Osteocyte (in vitro differentiated cells): ENCODE measurements around the gene SSBP2. TPM values are rescaled to one million over a fixed set of nuclear protein-coding genes. Genes with fewer than 3 reads are reported as not detected.

Experiments used
- DNase-seq: peaks from one replicate; pipeline ENCODE4 v3.0.0; 2021; ENCODE audit warnings: mixed read lengths; ENCODE audit not compliant: unreplicated experiment; ENCODE audit errors: extremely low spot score
- H3K27ac Mint-ChIP-seq: one replicate; pipeline ENCODE4 v1.8.0; 2021; ENCODE audit warnings: mild to moderate bottlenecking, mixed read lengths; ENCODE audit not compliant: unreplicated experiment
- H3K27me3 Mint-ChIP-seq: one replicate; pipeline ENCODE4 v1.8.0; 2021; ENCODE audit warnings: mixed read lengths; ENCODE audit not compliant: unreplicated experiment
- H3K36me3 Mint-ChIP-seq: one replicate; pipeline ENCODE4 v1.8.0; 2021; ENCODE audit warnings: mixed read lengths; ENCODE audit not compliant: unreplicated experiment
- H3K4me1 Mint-ChIP-seq: one replicate; pipeline ENCODE4 v1.8.0; 2021; ENCODE audit warnings: mixed read lengths; ENCODE audit not compliant: unreplicated experiment
- H3K4me3 Mint-ChIP-seq: one replicate; pipeline ENCODE4 v1.8.0; 2021; ENCODE audit warnings: mild to moderate bottlenecking, moderate library complexity, mixed read lengths; ENCODE audit not compliant: unreplicated experiment
- H3K9me3 Mint-ChIP-seq: one replicate; pipeline ENCODE4 v1.8.0; 2021; ENCODE audit warnings: mixed read lengths; ENCODE audit not compliant: unreplicated experiment
- total RNA-seq: library from RNA; stranded (reverse); gene quantifications from 2 replicates; pipeline ENCODE4 v1.2.1, GENCODE V29; 2021
- TF ChIP-seq, protein P1 (sequence below): fragments of 200-600 bp; sonication (generic); IDR thresholded peaks from 2 replicates; pipeline ENCODE4 v1.5.0; 2021; ENCODE audit warnings: antibody characterized with exemption, mild to moderate bottlenecking, moderate library complexity

SSBP2 gene
- total RNA-seq, 1 donor from 2014 or later: 62.1 TPM

DNA sequence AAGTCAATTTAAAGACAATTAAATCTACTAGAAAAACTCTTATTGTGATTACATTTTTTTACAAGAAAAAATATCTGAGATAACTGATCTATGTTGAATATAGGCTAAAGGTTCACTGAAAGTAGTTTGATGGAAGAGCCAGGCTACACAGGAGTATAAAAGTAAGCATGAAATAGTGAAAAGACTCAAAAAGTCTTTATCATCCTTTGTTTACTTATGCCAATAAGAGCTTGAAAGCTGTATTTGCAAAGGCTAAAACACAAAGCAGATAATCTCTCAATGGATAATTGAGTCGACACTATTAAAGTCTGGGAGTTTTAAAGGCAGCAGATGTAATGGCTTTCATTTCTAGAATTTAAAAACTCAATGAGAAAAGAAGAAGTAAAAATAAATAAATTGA, 42.0 kb downstream of the SSBP2 start:
- no peaks in the 10 kb centered on the region for H3K4me1 Mint-ChIP-seq
- TF ChIP-seq, protein P1, sequence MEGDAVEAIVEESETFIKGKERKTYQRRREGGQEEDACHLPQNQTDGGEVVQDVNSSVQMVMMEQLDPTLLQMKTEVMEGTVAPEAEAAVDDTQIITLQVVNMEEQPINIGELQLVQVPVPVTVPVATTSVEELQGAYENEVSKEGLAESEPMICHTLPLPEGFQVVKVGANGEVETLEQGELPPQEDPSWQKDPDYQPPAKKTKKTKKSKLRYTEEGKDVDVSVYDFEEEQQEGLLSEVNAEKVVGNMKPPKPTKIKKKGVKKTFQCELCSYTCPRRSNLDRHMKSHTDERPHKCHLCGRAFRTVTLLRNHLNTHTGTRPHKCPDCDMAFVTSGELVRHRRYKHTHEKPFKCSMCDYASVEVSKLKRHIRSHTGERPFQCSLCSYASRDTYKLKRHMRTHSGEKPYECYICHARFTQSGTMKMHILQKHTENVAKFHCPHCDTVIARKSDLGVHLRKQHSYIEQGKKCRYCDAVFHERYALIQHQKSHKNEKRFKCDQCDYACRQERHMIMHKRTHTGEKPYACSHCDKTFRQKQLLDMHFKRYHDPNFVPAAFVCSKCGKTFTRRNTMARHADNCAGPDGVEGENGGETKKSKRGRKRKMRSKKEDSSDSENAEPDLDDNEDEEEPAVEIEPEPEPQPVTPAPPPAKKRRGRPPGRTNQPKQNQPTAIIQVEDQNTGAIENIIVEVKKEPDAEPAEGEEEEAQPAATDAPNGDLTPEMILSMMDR: no peak
- DNase-seq: no peak
- H3K4me3 Mint-ChIP-seq: no peak overlapping the region
- no peak overlapping the region for H3K27ac Mint-ChIP-seq
- H3K9me3 Mint-ChIP-seq: no peaks in the 10 kb centered on the region
- H3K27me3 Mint-ChIP-seq: no peaks in the 10 kb centered on the region
- peaks cover 14% of the 10 kb centered on the region for H3K36me3 Mint-ChIP-seq

DNA sequence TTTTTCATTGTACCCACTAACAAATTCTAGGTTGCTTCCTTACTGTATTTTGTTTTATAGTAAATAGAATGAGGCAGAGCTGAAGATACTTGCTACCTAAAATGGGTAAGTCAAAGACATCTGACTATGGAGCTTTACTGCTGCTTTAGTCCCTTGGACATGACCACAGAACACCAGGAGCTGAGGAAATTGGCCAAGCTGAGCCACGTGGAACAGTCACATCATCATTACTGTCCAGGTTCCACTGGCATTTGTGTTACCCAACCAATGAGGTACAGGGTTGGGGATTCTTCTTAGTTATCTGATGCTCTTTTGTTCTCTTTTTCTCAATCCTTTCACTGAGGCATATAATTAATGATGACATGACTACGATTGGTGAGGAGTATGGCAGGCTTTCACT, 47.1 kb downstream of the SSBP2 start:
- DNase-seq: no peak
- H3K4me1 Mint-ChIP-seq: no peaks in the 10 kb centered on the region
- TF ChIP-seq, protein P1: no peak
- H3K4me3 Mint-ChIP-seq: no peak overlapping the region
- H3K27me3 Mint-ChIP-seq: no peaks in the 10 kb centered on the region
- no peak overlapping the region for H3K27ac Mint-ChIP-seq
- H3K9me3 Mint-ChIP-seq: peaks cover 11% of the 10 kb centered on the region
- H3K36me3 Mint-ChIP-seq: peaks cover 29% of the 10 kb centered on the region

DNA sequence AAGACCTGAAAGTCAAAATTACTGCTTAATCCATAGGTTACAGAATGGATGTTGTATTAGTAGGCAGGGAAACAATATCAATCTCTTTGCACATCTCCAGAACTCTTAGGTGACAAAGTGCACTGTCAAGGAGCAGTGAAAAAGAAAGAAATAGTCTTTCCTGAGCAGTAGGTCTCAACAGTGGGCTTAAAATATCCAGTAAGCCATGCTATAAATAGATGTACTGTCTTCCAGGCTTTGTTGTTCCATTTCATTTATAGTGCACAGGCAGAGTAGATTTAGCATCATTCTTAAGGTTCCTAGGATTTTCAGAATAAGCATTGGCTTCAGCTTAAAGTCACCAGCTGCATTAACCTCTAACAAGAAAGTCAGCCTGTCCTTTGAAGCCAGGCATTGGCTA, 50.7 kb downstream of the SSBP2 start:
- peaks cover 19% of the 10 kb centered on the region for H3K36me3 Mint-ChIP-seq
- H3K4me3 Mint-ChIP-seq: no peak overlapping the region
- H3K27me3 Mint-ChIP-seq: no peaks in the 10 kb centered on the region
- peaks cover 11% of the 10 kb centered on the region for H3K9me3 Mint-ChIP-seq
- no peak for DNase-seq
- H3K27ac Mint-ChIP-seq: no peak overlapping the region
- H3K4me1 Mint-ChIP-seq: no peaks in the 10 kb centered on the region
- TF ChIP-seq, protein P1: no peak

- H3K4me1 Mint-ChIP-seq: no peaks in the 10 kb centered on the region
- H3K27me3 Mint-ChIP-seq: no peaks in the 10 kb centered on the region
- peaks cover 13% of the 10 kb centered on the region for H3K9me3 Mint-ChIP-seq
- TF ChIP-seq, protein P1: no peak
- no peak overlapping the region for H3K4me3 Mint-ChIP-seq
- H3K27ac Mint-ChIP-seq: no peak overlapping the region
- peaks cover 19% of the 10 kb centered on the region for H3K36me3 Mint-ChIP-seq
- no peak for DNase-seq
These were observed 52.1 kb downstream of the SSBP2 start for GRCh38 chr5:81698813-81699212.

GRCh38 chr5:81696418-81697397, 54.2 kb downstream of the SSBP2 start:
- Mint-ChIP-seq H3K36me3 (peaks cover 28% of the 10 kb centered on the region), H3K27me3 (no peaks in the 10 kb centered on the region), H3K27ac (no peak overlapping the region), H3K4me1 (no peaks in the 10 kb centered on the region), H3K4me3 (no peak overlapping the region), H3K9me3 (peaks cover 27% of the 10 kb centered on the region)
- TF ChIP-seq, protein P1: no peak
- no peak for DNase-seq
